ENCODE data around the gene NACAD. TPM values are rescaled to one million over a fixed set of nuclear protein-coding genes. Genes with fewer than 3 reads are reported as not detected.
A peak's percentile ranks its signal among the peaks of the same experiment; 100 is the strongest.

The NACAD gene
- total and polyA plus RNA-seq, 2 experiments from 2014 or later: 1.2 to 2.9 TPM

DNA sequence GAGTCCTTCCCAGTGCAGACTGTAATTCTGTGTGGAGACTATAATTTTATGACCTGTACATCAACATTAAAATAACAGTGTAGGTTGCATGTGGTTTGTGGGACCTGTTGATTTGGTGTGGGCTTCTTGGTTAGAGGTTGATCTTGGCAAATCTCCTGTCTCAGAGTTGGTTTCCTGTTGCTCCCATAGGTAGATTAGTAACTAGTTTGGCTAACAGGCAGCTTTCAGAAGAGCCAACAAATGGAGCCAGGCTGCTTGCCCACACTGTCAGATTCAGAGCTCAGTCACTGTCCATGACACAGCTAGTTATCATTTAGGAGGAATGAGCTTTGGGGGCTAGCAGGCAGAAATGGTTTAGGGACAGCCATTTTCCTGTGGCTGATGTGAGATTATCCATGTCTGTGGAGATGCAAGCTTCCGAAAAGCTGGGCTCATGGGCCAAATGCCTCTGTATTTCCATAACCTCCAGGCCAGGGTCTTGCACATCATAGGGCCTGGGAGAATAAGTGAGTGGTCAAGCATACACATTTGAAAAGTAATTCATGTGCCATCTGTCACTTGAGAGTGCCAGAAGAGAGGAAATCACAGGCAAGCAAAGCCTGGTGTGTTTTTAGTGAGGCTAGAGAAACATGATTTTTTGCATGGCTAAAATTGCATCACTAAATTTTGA, 55.4 kb downstream of the NACAD start:
- H3F3A ChIP-seq (ENCODE audit: insufficient read depth): peaks cover 24% of the 10 kb centered on the region
- peaks cover under 1% of the 10 kb centered on the region; the same call in 1 of the 2 replicates for H3K36me3 ChIP-seq (ENCODE audit: low read depth)
- no peaks in the 10 kb centered on the region for H3K9me2 ChIP-seq (ENCODE audit: insufficient read depth)
- H3K27ac ChIP-seq: peak overlapping the region; percentile 79
- H2AFZ ChIP-seq: peak overlapping the region; percentile 26; the same call in 1 of the 2 replicates
- H3K9ac ChIP-seq: peak overlapping the region; percentile 57
- TF ChIP-seq EZH2phosphoT487 (IDR thresholded peaks at IDR 0.05; ENCODE audit: insufficient read depth, low read depth): no peak
- TF ChIP-seq EZH2 (IDR thresholded peaks at IDR 0.05; ENCODE audit: insufficient read depth, poor library complexity, severe bottlenecking): no peak
- no peak overlapping the region for H3K4me3 ChIP-seq
- peak; percentile 87 for DNase-seq
- in situ Hi-C loops (cut with MboI): no loop called here
- no peaks in the 10 kb centered on the region for H4K20me1 ChIP-seq (ENCODE audit: insufficient read depth)
- 12 to 13% methylated on average over 1 of the region's 1 CpG for WGBS, 2 experiments (ENCODE audit: low coverage in 1 of 2, low lambda C conversion rate in 2 of 2, missing lambda C conversion rate in 2 of 2)
- H3K4me2 ChIP-seq (ENCODE audit: unreplicated experiment): peak overlapping the region; percentile 32
- H3K9me3 ChIP-seq (ENCODE audit: low read depth): no peaks in the 10 kb centered on the region
- peaks cover 82% of the 10 kb centered on the region for H3K79me2 ChIP-seq (ENCODE audit: insufficient read depth)
- H3K27me3 ChIP-seq (replicated peaks; ENCODE audit: insufficient read depth): no peaks in the 10 kb centered on the region
- peaks cover 18% of the 10 kb centered on the region for H3K4me1 ChIP-seq (ENCODE audit: insufficient read depth)

DNA sequence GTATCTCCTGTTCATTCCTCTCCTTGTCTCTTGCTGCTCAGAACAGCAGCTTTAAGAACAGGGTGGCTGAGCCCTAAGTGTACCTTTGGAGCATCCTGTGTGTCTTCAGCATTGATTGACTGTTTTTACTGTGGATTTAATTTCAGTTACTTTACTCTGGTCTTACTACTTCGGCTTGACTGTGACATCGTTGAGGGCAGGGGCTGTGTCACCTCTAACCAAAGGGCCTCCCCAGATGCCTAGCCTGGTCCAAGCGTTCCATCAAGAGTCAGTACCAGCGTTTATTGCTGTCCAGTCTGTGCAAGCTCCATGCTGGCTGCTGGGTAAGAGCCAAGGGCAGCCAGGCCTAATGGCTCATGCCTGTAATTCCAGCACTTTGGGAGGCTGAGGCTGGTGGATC, 56.3 kb downstream of the NACAD start:
- peaks cover 81% of the 10 kb centered on the region for H3K79me2 ChIP-seq (ENCODE audit: insufficient read depth)
- H3K4me2 ChIP-seq (ENCODE audit: unreplicated experiment): no peak overlapping the region
- H3K27ac ChIP-seq: peak overlapping the region; percentile 79
- in situ Hi-C loops (cut with MboI): no loop called here
- H3K9me3 ChIP-seq (ENCODE audit: low read depth): no peaks in the 10 kb centered on the region
- peaks cover 23% of the 10 kb centered on the region for H3K4me1 ChIP-seq (ENCODE audit: insufficient read depth)
- H3K4me3 ChIP-seq: no peak overlapping the region
- no peak for DNase-seq
- H2AFZ ChIP-seq: no peak overlapping the region
- peaks cover 24% of the 10 kb centered on the region for H3F3A ChIP-seq (ENCODE audit: insufficient read depth)
- no peak overlapping the region for H3K9ac ChIP-seq
- H4K20me1 ChIP-seq (ENCODE audit: insufficient read depth): no peaks in the 10 kb centered on the region
- H3K9me2 ChIP-seq (ENCODE audit: insufficient read depth): no peaks in the 10 kb centered on the region
- peaks cover 4% of the 10 kb centered on the region; the same call in 1 of the 2 replicates for H3K36me3 ChIP-seq (ENCODE audit: low read depth)
- 95 to 100% methylated on average over 4 of the region's 4 CpGs for WGBS, 2 experiments (ENCODE audit: low coverage in 1 of 2, low lambda C conversion rate in 2 of 2, missing lambda C conversion rate in 2 of 2)
- no peaks in the 10 kb centered on the region for H3K27me3 ChIP-seq (replicated peaks; ENCODE audit: insufficient read depth)
- TF ChIP-seq EZH2phosphoT487 (IDR thresholded peaks at IDR 0.05; ENCODE audit: insufficient read depth, low read depth): no peak

GRCh38 chr7:45031829-45032228, 56.9 kb downstream of the NACAD start:
- Histone ChIP-seq H4K20me1 (ENCODE audit: insufficient read depth) (no peaks in the 10 kb centered on the region), H3K4me2 (ENCODE audit: unreplicated experiment) (no peak overlapping the region), H3K9ac (no peak overlapping the region), H3K27ac (no peak overlapping the region), H3K4me1 (ENCODE audit: insufficient read depth) (peaks cover 29% of the 10 kb centered on the region), H2AFZ (no peak overlapping the region), H3K9me3 (ENCODE audit: low read depth) (no peaks in the 10 kb centered on the region), H3F3A (ENCODE audit: insufficient read depth) (peaks cover 30% of the 10 kb centered on the region), H3K36me3 (ENCODE audit: low read depth) (peaks cover 4% of the 10 kb centered on the region; the same call in 1 of the 2 replicates), H3K79me2 (ENCODE audit: insufficient read depth) (peaks cover 81% of the 10 kb centered on the region), H3K27me3 (replicated peaks; ENCODE audit: insufficient read depth) (no peaks in the 10 kb centered on the region), H3K4me3 (no peak overlapping the region), H3K9me2 (ENCODE audit: insufficient read depth) (no peaks in the 10 kb centered on the region)
- 74 to 79% methylated on average over 4 of the region's 4 CpGs for WGBS, 2 experiments (ENCODE audit: low coverage in 1 of 2, low lambda C conversion rate in 2 of 2, missing lambda C conversion rate in 2 of 2)
- in situ Hi-C loops (cut with MboI): no loop called here
- TF ChIP-seq EZH2 (IDR thresholded peaks at IDR 0.05; ENCODE audit: insufficient read depth, poor library complexity, severe bottlenecking): no peak
- TF ChIP-seq EZH2phosphoT487 (IDR thresholded peaks at IDR 0.05; ENCODE audit: insufficient read depth, low read depth): no peak
- no peak for DNase-seq

Small RNA genes within 50 kb of the gene (small RNA-seq; reads per million reads assigned to genes)
- gene SNORA5A (ENCODE audit: low read depth, low replicate concordance) (0.19 reads per million), gene SNORA5B (ENCODE audit: low read depth, low replicate concordance) (not detected), gene SNORA5C (ENCODE audit: low read depth, low replicate concordance) (1.9 reads per million, percentile 64 among the genes with 10 or more reads in this experiment)

Other genes with a start within 250 kb of the NACAD start
- gene H2AZ2, start 240.9 kb downstream of the NACAD start, total RNA-seq (2014; rRNA removed; shearing (Covaris generic)): 138 and 179 TPM in 2 replicates
- 165 and 166 TPM in 2 replicates for gene H2AZ2, start 240.9 kb downstream of the NACAD start, polyA plus RNA-seq (2016; fragmentation: Nextera tagmentation; extraction: Ambion mirVana)
- 17.0 and 17.3 TPM in 2 replicates for gene PURB, start 203.4 kb downstream of the NACAD start, total RNA-seq (2014; rRNA removed; shearing (Covaris generic))
- gene PURB, start 203.4 kb downstream of the NACAD start, polyA plus RNA-seq (2016; fragmentation: Nextera tagmentation; extraction: Ambion mirVana): 1.4 and 1.6 TPM in 2 replicates
- not detected in 2 replicates for gene MYO1G, start 110.0 kb downstream of the NACAD start, total RNA-seq (2014; rRNA removed; shearing (Covaris generic))
- 0.14 TPM in 1 of 2 replicates, not detected in the other for gene MYO1G, start 110.0 kb downstream of the NACAD start, polyA plus RNA-seq (2016; fragmentation: Nextera tagmentation; extraction: Ambion mirVana)
- gene CCM2, start 88.8 kb downstream of the NACAD start, total RNA-seq (2014; rRNA removed; shearing (Covaris generic)): 63.8 and 77.3 TPM in 2 replicates
- 69.3 and 78.7 TPM in 2 replicates for gene CCM2, start 88.8 kb downstream of the NACAD start, polyA plus RNA-seq (2016; fragmentation: Nextera tagmentation; extraction: Ambion mirVana)
- gene TBRG4, start 22.7 kb upstream of the NACAD start, total RNA-seq (2014; rRNA removed; shearing (Covaris generic)): 60.4 and 62.7 TPM in 2 replicates
- 55.8 and 58.4 TPM in 2 replicates for gene TBRG4, start 22.7 kb upstream of the NACAD start, polyA plus RNA-seq (2016; fragmentation: Nextera tagmentation; extraction: Ambion mirVana)
- gene RAMP3, start 68.8 kb upstream of the NACAD start, total RNA-seq (2014; rRNA removed; shearing (Covaris generic)): not detected in 2 replicates
- gene RAMP3, start 68.8 kb upstream of the NACAD start, polyA plus RNA-seq (2016; fragmentation: Nextera tagmentation; extraction: Ambion mirVana): not detected in 2 replicates

Data from GM23248 (cell line).